TTC549 (cell line): Measurements from ENCODE around the gene RNF115.
"Not testable (repeated sequence)": the region's sequence is repeated elsewhere in the genome, so short reads cannot be mapped to it uniquely, and the experiment has no call there.

Experiments
- FAIRE-seq: peaks from 2 replicates; lab custom pipeline; 2012; peaks lifted over from hg19 to GRCh38; lab: Jason Lieb, UNC

RNF115 gene

GRCh38 chr1:145730467-145730866 lies 93.4 kb downstream of the RNF115 start:
- no peak for FAIRE-seq

- no peak for FAIRE-seq
Measured at GRCh38 chr1:145729666-145730436, 94.0 kb downstream of the RNF115 start.

- FAIRE-seq, result no peak
Measured at GRCh38 chr1:145729196-145729595, 94.7 kb downstream of the RNF115 start.

- not testable (repeated sequence) for FAIRE-seq
Measured at GRCh38 chr1:145726193-145726592, 97.7 kb downstream of the RNF115 start.

GRCh38 chr1:145720878-145721671 lies 102.8 kb downstream of the RNF115 start:
- no peak for FAIRE-seq

GRCh38 chr1:145720556-145720877 lies 103.4 kb downstream of the RNF115 start:
- FAIRE-seq, result no peak

- no peak for FAIRE-seq
Measured at GRCh38 chr1:145719230-145720079, 104.4 kb downstream of the RNF115 start, which contains the start of gene CD160. CD160 (plus strand) TSS chr1:145719499; CDS start chr1:145728328, 8,829 bp downstream.

GRCh38 chr1:145718465-145718864 lies 105.4 kb downstream of the RNF115 start:
- FAIRE-seq, result not testable (repeated sequence)

GRCh38 chr1:145717833-145718232 lies 106.1 kb downstream of the RNF115 start:
- FAIRE-seq, result no peak

GRCh38 chr1:145716641-145717345 lies 107.1 kb downstream of the RNF115 start:
- FAIRE-seq, result no peak

GRCh38 chr1:145714524-145715111 lies 109.3 kb downstream of the RNF115 start:
- no peak for FAIRE-seq

GRCh38 chr1:145711213-145711651 lies 112.7 kb downstream of the RNF115 start:
- no peak for FAIRE-seq

- no peak for FAIRE-seq
Measured at GRCh38 chr1:145710291-145711027, 113.4 kb downstream of the RNF115 start.

- FAIRE-seq, result no peak
Measured at GRCh38 chr1:145708063-145708462, 115.8 kb downstream of the RNF115 start.

- no peak for FAIRE-seq
Measured at GRCh38 chr1:145707183-145707867, 116.6 kb downstream of the RNF115 start, which contains the start of gene PDZK1. PDZK1 (minus strand) TSS chr1:145707368; CDS start chr1:145688021, 19,347 bp downstream.

- FAIRE-seq, result no peak
Measured at GRCh38 chr1:145706086-145706664, 117.7 kb downstream of the RNF115 start.

- FAIRE-seq, result no peak
Measured at GRCh38 chr1:145705622-145706021, 118.3 kb downstream of the RNF115 start.

GRCh38 chr1:145702826-145703225 lies 121.1 kb downstream of the RNF115 start:
- FAIRE-seq, result no peak

- FAIRE-seq, result no peak
Measured at GRCh38 chr1:145702052-145702451, 121.8 kb downstream of the RNF115 start.
